NB4 (cell line): ENCODE data around the gene ROPN1.
"Not testable (repeated sequence)": the region's sequence is repeated elsewhere in the genome, so short reads cannot be mapped to it uniquely, and the experiment has no call there.

Source experiments
- DNase-seq: peaks from one replicate; pipeline ENCODE4 v3.0.0; 2010; ENCODE audit warnings: low read depth
- H3K4me3 ChIP-seq: one replicate; pipeline ENCODE4 v1.5.1; 2011; ENCODE audit warnings: mild to moderate bottlenecking, low read depth, low read length, moderate library complexity
- MYC ChIP-seq: IDR thresholded peaks from 2 replicates; pipeline ENCODE4 v1.6.1; 2011; ENCODE audit warnings: low read depth, low read length
- POLR2A ChIP-seq: IDR thresholded peaks from 2 replicates; pipeline ENCODE4 v1.6.1; 2011; ENCODE audit warnings: mild to moderate bottlenecking; ENCODE audit not compliant: insufficient read length; ENCODE audit errors: extremely low read depth
- TF ChIP-seq, protein P1 (sequence below): IDR thresholded peaks from 2 replicates; pipeline ENCODE4 v1.6.1; 2011; ENCODE audit warnings: low read depth, low read length
- TF ChIP-seq, protein P2 (sequence below): IDR thresholded peaks from one replicate; pipeline ENCODE4 v1.5.1; 2012; ENCODE audit warnings: low read depth, low read length

Gene ROPN1

DNA sequence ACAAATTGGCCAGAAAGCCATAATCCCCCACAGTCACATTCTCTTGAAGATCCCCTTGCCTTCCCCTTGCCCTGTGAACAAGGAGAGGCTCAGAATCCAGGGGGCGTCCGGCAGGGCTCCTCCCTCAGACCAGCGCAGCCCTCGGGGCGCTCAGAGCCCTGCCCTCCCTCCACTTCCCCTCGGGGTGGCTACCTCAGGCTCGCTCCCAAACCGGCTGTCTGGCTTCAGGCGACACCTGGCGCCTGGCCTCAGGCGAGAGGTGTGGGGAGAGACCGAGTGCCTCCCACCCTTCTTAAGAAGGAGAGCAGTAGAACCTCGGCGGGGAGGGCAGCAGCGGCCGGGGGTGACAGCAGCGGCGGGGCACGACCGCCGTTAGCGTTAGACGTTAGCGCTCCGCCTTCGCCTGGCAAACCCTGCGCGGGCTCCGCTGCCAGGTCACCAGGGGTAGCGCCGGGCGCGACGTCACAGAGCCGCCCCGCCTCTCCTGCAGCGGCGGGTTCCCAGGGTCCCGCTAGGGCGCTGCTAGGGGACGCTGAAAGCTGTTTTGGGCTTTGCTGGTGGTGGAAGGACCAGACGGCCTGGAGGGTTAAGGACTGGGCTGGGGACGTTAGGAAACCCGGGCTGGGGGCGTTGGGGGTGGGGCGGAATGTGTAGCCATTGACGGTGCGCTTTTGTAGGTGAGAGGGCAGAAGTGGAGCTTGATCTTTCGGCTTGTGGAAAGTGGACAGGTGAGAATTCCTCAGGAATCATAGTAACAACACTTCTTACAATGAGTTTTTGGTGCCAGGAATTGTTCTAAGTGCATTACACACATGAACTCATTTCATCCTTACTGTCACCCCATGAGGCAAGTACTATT is at the start of gene ROPN1:
Gene ROPN1, minus strand, starts transcription at position 395 of the 859 bp plus-strand sequence. CDS start 11,643 bp downstream, outside the sequence.
- DNase-seq, H3K4me3 ChIP-seq: not testable (repeated sequence)

DNA sequence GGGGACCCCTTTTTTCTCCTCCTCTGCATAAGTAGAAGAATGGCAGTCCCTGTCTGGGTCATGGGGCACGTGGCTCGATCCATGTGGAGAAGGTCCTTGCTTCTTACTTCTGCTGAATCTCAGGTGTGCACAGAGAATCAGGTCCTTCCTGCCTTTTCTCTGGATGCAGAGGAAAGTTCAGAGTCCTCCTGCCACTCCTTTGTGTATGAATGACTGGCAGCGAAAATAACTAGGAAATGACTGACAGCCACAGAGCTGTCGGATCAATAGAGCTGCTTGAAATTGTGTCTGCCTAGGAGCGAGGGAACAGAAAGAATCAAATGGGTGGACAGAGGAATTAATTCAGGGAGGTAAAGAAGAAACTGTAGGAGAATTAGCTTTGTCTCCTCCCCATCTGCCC is 49.6 kb upstream of the ROPN1 start:
- DNase-seq = no peak
- TF ChIP-seq, protein P1, sequence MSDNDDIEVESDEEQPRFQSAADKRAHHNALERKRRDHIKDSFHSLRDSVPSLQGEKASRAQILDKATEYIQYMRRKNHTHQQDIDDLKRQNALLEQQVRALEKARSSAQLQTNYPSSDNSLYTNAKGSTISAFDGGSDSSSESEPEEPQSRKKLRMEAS = no peak
- TF ChIP-seq, protein P2, sequence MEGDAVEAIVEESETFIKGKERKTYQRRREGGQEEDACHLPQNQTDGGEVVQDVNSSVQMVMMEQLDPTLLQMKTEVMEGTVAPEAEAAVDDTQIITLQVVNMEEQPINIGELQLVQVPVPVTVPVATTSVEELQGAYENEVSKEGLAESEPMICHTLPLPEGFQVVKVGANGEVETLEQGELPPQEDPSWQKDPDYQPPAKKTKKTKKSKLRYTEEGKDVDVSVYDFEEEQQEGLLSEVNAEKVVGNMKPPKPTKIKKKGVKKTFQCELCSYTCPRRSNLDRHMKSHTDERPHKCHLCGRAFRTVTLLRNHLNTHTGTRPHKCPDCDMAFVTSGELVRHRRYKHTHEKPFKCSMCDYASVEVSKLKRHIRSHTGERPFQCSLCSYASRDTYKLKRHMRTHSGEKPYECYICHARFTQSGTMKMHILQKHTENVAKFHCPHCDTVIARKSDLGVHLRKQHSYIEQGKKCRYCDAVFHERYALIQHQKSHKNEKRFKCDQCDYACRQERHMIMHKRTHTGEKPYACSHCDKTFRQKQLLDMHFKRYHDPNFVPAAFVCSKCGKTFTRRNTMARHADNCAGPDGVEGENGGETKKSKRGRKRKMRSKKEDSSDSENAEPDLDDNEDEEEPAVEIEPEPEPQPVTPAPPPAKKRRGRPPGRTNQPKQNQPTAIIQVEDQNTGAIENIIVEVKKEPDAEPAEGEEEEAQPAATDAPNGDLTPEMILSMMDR = no peak
- no peak for TF ChIP-seq MYC
- no peak for TF ChIP-seq POLR2A
- no peak overlapping the region for H3K4me3 ChIP-seq

DNA sequence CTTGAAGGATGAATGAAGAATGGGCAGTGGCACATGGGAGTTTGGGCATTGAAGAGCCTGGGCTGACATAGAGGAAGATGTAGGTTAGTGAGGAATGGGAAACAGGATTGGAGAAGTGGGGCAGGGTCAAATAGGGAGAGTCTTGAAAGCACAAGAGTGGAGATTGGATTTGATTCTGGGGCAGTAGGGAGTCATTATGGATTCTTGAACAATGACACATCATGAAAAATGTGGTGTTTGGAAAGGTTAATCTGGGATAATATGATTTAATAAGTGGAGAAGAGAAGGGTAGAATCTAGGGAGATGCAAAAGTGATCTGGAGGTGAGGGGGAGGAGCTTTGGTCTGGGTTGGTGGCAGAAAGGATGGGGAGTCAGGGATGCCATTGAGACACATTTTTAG is 45.4 kb upstream of the ROPN1 start:
- DNase-seq = no peak
- TF ChIP-seq POLR2A = no peak
- TF ChIP-seq, protein P2 = no peak
- TF ChIP-seq, protein P1 = no peak
- no peak for TF ChIP-seq MYC
- no peak overlapping the region for H3K4me3 ChIP-seq

DNA sequence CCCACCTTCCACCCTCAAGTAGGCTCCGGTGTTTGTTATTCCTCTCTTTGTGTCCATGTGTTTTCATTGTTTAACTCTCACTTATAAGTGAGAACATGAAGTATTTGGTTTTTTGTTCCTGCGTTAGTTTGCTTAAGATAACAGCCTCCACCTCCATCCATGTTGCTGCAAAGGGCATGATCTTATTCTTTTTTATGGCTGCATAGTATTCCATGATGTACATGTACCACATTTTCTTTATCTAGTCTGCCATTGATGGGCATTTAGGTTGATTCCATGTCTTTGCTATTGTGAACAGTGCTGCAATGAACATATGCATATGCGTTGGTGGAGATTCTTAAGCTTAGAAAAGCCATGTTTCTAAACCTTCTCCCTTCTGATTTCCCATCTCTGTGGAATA is 44.3 kb upstream of the ROPN1 start:
- not testable (repeated sequence) for DNase-seq, H3K4me3 ChIP-seq

DNA sequence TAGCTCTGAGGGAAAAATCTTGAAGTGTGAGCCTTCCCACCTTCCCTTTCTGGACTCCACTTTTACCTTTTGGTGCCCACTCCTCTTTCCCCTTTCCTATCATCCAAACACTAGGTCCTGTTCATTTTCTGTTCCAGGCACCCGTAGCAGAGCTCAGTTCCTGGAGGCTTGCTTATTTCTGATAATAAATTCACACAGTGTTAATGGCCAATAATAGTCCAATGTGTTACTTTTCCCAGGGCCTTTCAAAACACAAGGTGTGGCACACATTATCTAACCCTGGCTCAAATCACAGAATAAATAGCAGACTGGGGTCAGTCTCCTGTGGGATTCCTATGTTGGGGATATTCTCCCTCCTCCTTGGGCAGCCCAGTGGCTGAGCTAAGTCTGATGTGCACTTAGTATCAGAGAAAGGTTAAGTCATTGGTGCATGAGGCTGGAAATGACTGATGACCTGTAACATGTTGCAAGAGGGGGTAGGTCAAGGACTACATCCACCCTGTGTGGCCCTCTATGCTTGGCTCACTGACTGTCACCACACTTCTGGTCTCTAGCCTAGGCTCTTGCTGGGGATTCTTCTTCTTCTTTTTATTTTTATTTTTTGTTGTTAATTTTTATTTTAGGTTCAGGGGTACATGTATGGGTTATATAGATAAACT is 43.7 kb upstream of the ROPN1 start:
- no peak overlapping the region for H3K4me3 ChIP-seq
- TF ChIP-seq, protein P2 = no peak
- TF ChIP-seq, protein P1 = no peak
- TF ChIP-seq POLR2A (no peak), MYC (no peak)
- DNase-seq = no peak

DNA sequence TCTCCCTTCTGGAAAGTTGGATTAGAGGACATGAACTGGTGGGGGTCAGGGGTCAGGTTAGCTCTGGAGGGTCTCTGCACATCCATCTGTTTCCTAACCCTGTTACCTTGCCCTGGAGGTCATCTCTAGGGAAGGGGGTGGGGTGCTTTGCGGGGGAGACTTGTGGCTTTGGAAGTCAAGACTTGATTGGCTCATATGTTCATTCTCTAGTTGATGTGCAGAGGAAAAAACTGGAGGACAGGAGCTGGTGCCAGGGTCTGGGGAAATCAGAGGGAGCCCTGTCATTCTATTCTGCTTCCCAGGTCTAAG is 42.9 kb upstream of the ROPN1 start:
- H3K4me3 ChIP-seq = no peak overlapping the region
- no peak for DNase-seq
- TF ChIP-seq, protein P1 = no peak
- TF ChIP-seq POLR2A = no peak
- no peak for TF ChIP-seq MYC
- TF ChIP-seq, protein P2 = no peak
